ENCODE measurements around the gene F7.
"Not testable (repeated sequence)": the region's sequence is repeated elsewhere in the genome, so short reads cannot be mapped to it uniquely, and the experiment has no call there.

F7 gene

GRCh38 chr13:113105032-113105920, at the start of gene F7:
Gene F7, plus strand, starts transcription at chr13:113105791. Its CDS starts 51 bp downstream, at chr13:113105842.
- no peak for TF ChIP-seq CTCF (IDR thresholded peaks at IDR 0.05)
- Histone ChIP-seq H3K4me3 (no peak within 1 kb of the TSS), H3K27ac (no peak within 1 kb of the TSS)
- no peak for DNase-seq (ENCODE audit: low spot score)

- Histone ChIP-seq H3K27ac (no peak overlapping the region), H3K4me3 (no peak overlapping the region)
- no peak for TF ChIP-seq CTCF (IDR thresholded peaks at IDR 0.05)
- DNase-seq (ENCODE audit: low spot score): no peak
These were observed 48.5 kb upstream of the F7 start for GRCh38 chr13:113057084-113057483.

- H3K27ac ChIP-seq; DNase-seq (ENCODE audit: low spot score); H3K4me3 ChIP-seq: not testable (repeated sequence)
These were observed 48.0 kb upstream of the F7 start for GRCh38 chr13:113057559-113057958.

GRCh38 chr13:113058129-113058987, 47.2 kb upstream of the F7 start:
- TF ChIP-seq CTCF (IDR thresholded peaks at IDR 0.05): no peak
- H3K4me3 ChIP-seq: no peak overlapping the region
- H3K27ac ChIP-seq: no peak overlapping the region
- no peak for DNase-seq (ENCODE audit: low spot score)

- TF ChIP-seq CTCF (IDR thresholded peaks at IDR 0.05): no peak
- no peak for DNase-seq (ENCODE audit: low spot score)
- no peak overlapping the region for H3K4me3 ChIP-seq
- no peak overlapping the region for H3K27ac ChIP-seq
These were observed 46.4 kb upstream of the F7 start for GRCh38 chr13:113058988-113059850.

GRCh38 chr13:113059891-113060290, 45.7 kb upstream of the F7 start:
- no peak for DNase-seq (ENCODE audit: low spot score)
- TF ChIP-seq CTCF (IDR thresholded peaks at IDR 0.05): no peak
- Histone ChIP-seq H3K4me3 (no peak overlapping the region), H3K27ac (no peak overlapping the region)

Data from coronary artery (tissue), 2 donors.